ENCODE data around the gene USP9X. TPM values are rescaled to one million over a fixed set of nuclear protein-coding genes. Genes with fewer than 3 reads are reported as not detected.
A peak's percentile ranks its signal among the peaks of the same experiment; 100 is the strongest.
"Not testable (repeated sequence)": the region's sequence is repeated elsewhere in the genome, so short reads cannot be mapped to it uniquely, and the experiment has no call there.

Gene USP9X
- total and polyA plus RNA-seq, 9 donors, result 33.5 to 60.8 (median 44.1) TPM

GRCh38 chrX:41144873-41145272 lies 59.6 kb downstream of the USP9X start:
- H3K27me3 ChIP-seq (ENCODE audit: control insufficient read depth, insufficient read depth, low read length), result no peaks in the 10 kb centered on the region
- DNase-seq, result no peak
- H3K27ac ChIP-seq (ENCODE audit: low read length), result no peak overlapping the region
- no peak overlapping the region for H3K4me3 ChIP-seq (ENCODE audit: low read length)
- H3K9me3 ChIP-seq (replicated peaks; ENCODE audit: control insufficient read depth, low read depth, low read length), result no peaks in the 10 kb centered on the region
- no peaks in the 10 kb centered on the region for H3K4me1 ChIP-seq (ENCODE audit: control insufficient read depth, insufficient read depth, low read length)
- WGBS (ENCODE audit: insufficient coverage), result no CpG with 5 or more reads among the region's 2 CpGs
- H3K36me3 ChIP-seq (ENCODE audit: control insufficient read depth, insufficient read depth, low read length), result peaks cover 9% of the 10 kb centered on the region

GRCh38 chrX:41145920-41146608 lies 60.8 kb downstream of the USP9X start:
- WGBS (ENCODE audit: insufficient coverage), result no CpG with 5 or more reads among the region's 2 CpGs
- peak; percentile 8 for DNase-seq
- Histone ChIP-seq H3K27me3 (ENCODE audit: control insufficient read depth, insufficient read depth, low read length) (no peaks in the 10 kb centered on the region), H3K4me3 (ENCODE audit: low read length) (no peak overlapping the region), H3K27ac (ENCODE audit: low read length) (no peak overlapping the region), H3K9me3 (replicated peaks; ENCODE audit: control insufficient read depth, low read depth, low read length) (no peaks in the 10 kb centered on the region), H3K36me3 (ENCODE audit: control insufficient read depth, insufficient read depth, low read length) (peaks cover 12% of the 10 kb centered on the region), H3K4me1 (ENCODE audit: control insufficient read depth, insufficient read depth, low read length) (no peaks in the 10 kb centered on the region)

GRCh38 chrX:41148553-41148952 lies 63.3 kb downstream of the USP9X start:
- H3K9me3 ChIP-seq (replicated peaks; ENCODE audit: control insufficient read depth, low read depth, low read length), result no peaks in the 10 kb centered on the region
- no peak overlapping the region for H3K4me3 ChIP-seq (ENCODE audit: low read length)
- H3K4me1 ChIP-seq (ENCODE audit: control insufficient read depth, insufficient read depth, low read length), result no peaks in the 10 kb centered on the region
- 100% methylated on average over 1 of the region's 4 CpGs for WGBS (ENCODE audit: insufficient coverage)
- peaks cover 8% of the 10 kb centered on the region for H3K36me3 ChIP-seq (ENCODE audit: control insufficient read depth, insufficient read depth, low read length)
- peaks cover 2% of the 10 kb centered on the region for H3K27me3 ChIP-seq (ENCODE audit: control insufficient read depth, insufficient read depth, low read length)
- no peak for DNase-seq
- H3K27ac ChIP-seq (ENCODE audit: low read length), result no peak overlapping the region

GRCh38 chrX:41150043-41150442 lies 64.8 kb downstream of the USP9X start:
- DNase-seq, result no peak
- H3K36me3 ChIP-seq (ENCODE audit: control insufficient read depth, insufficient read depth, low read length), result peaks cover 8% of the 10 kb centered on the region
- no peak overlapping the region for H3K27ac ChIP-seq (ENCODE audit: low read length)

GRCh38 chrX:41151726-41152125 lies 66.5 kb downstream of the USP9X start:
- not testable (repeated sequence) for H3K27ac ChIP-seq (ENCODE audit: low read length); H3K9me3 ChIP-seq (replicated peaks; ENCODE audit: control insufficient read depth, low read depth, low read length); H3K27me3 ChIP-seq (ENCODE audit: control insufficient read depth, insufficient read depth, low read length); H3K4me3 ChIP-seq (ENCODE audit: low read length); H3K4me1 ChIP-seq (ENCODE audit: control insufficient read depth, insufficient read depth, low read length); DNase-seq
- peaks cover 14% of the 10 kb centered on the region for H3K36me3 ChIP-seq (ENCODE audit: control insufficient read depth, insufficient read depth, low read length)
- WGBS (ENCODE audit: insufficient coverage), result 94% methylated on average over 5 of the region's 12 CpGs

More at GRCh38 chrX:41150043-41150442, 64.8 kb downstream of the USP9X start:
- peaks cover 2% of the 10 kb centered on the region for H3K27me3 ChIP-seq (ENCODE audit: control insufficient read depth, insufficient read depth, low read length)
- H3K9me3 ChIP-seq (replicated peaks; ENCODE audit: control insufficient read depth, low read depth, low read length), result no peaks in the 10 kb centered on the region
- H3K4me3 ChIP-seq (ENCODE audit: low read length), result no peak overlapping the region
- no peaks in the 10 kb centered on the region for H3K4me1 ChIP-seq (ENCODE audit: control insufficient read depth, insufficient read depth, low read length)
- no CpG with 5 or more reads among the region's 7 CpGs for WGBS (ENCODE audit: insufficient coverage)

GRCh38 chrX:41152221-41152620 lies 67.0 kb downstream of the USP9X start:
- Histone ChIP-seq H3K9me3 (replicated peaks; ENCODE audit: control insufficient read depth, low read depth, low read length) (no peaks in the 10 kb centered on the region), H3K4me3 (ENCODE audit: low read length) (no peak overlapping the region), H3K4me1 (ENCODE audit: control insufficient read depth, insufficient read depth, low read length) (no peaks in the 10 kb centered on the region), H3K36me3 (ENCODE audit: control insufficient read depth, insufficient read depth, low read length) (peaks cover 14% of the 10 kb centered on the region), H3K27ac (ENCODE audit: low read length) (no peak overlapping the region), H3K27me3 (ENCODE audit: control insufficient read depth, insufficient read depth, low read length) (peaks cover 5% of the 10 kb centered on the region)
- WGBS (ENCODE audit: insufficient coverage), result no CpG with 5 or more reads among the region's 4 CpGs
- DNase-seq, result no peak

GRCh38 chrX:41153448-41153847 lies 68.2 kb downstream of the USP9X start:
- Histone ChIP-seq H3K36me3 (ENCODE audit: control insufficient read depth, insufficient read depth, low read length) (peaks cover 18% of the 10 kb centered on the region), H3K9me3 (replicated peaks; ENCODE audit: control insufficient read depth, low read depth, low read length) (no peaks in the 10 kb centered on the region), H3K27me3 (ENCODE audit: control insufficient read depth, insufficient read depth, low read length) (peaks cover 9% of the 10 kb centered on the region), H3K4me1 (ENCODE audit: control insufficient read depth, insufficient read depth, low read length) (no peaks in the 10 kb centered on the region), H3K27ac (ENCODE audit: low read length) (no peak overlapping the region), H3K4me3 (ENCODE audit: low read length) (no peak overlapping the region)
- no peak for DNase-seq
- no CpG with 5 or more reads among the region's 2 CpGs for WGBS (ENCODE audit: insufficient coverage)

- no CpG with 5 or more reads among the region's 2 CpGs for WGBS (ENCODE audit: insufficient coverage)
- Histone ChIP-seq H3K27me3 (ENCODE audit: control insufficient read depth, insufficient read depth, low read length) (peaks cover 12% of the 10 kb centered on the region), H3K36me3 (ENCODE audit: control insufficient read depth, insufficient read depth, low read length) (peaks cover 20% of the 10 kb centered on the region), H3K27ac (ENCODE audit: low read length) (no peak overlapping the region), H3K4me3 (ENCODE audit: low read length) (no peak overlapping the region), H3K9me3 (replicated peaks; ENCODE audit: control insufficient read depth, low read depth, low read length) (no peaks in the 10 kb centered on the region), H3K4me1 (ENCODE audit: control insufficient read depth, insufficient read depth, low read length) (no peaks in the 10 kb centered on the region)
- DNase-seq, result no peak
These were observed 68.7 kb downstream of the USP9X start for GRCh38 chrX:41153957-41154356.

- no CpG with 5 or more reads among the region's 4 CpGs for WGBS (ENCODE audit: insufficient coverage)
- Histone ChIP-seq H3K36me3 (ENCODE audit: control insufficient read depth, insufficient read depth, low read length) (peaks cover 16% of the 10 kb centered on the region), H3K9me3 (replicated peaks; ENCODE audit: control insufficient read depth, low read depth, low read length) (no peaks in the 10 kb centered on the region), H3K27ac (ENCODE audit: low read length) (no peak overlapping the region), H3K4me3 (ENCODE audit: low read length) (no peak overlapping the region), H3K4me1 (ENCODE audit: control insufficient read depth, insufficient read depth, low read length) (no peaks in the 10 kb centered on the region), H3K27me3 (ENCODE audit: control insufficient read depth, insufficient read depth, low read length) (peaks cover 4% of the 10 kb centered on the region)
- peak; percentile 36 for DNase-seq
These were observed 79.2 kb downstream of the USP9X start for GRCh38 chrX:41164449-41164848.

- Histone ChIP-seq H3K36me3 (ENCODE audit: control insufficient read depth, insufficient read depth, low read length) (peaks cover 22% of the 10 kb centered on the region), H3K4me1 (ENCODE audit: control insufficient read depth, insufficient read depth, low read length) (no peaks in the 10 kb centered on the region), H3K9me3 (replicated peaks; ENCODE audit: control insufficient read depth, low read depth, low read length) (no peaks in the 10 kb centered on the region), H3K4me3 (ENCODE audit: low read length) (no peak overlapping the region), H3K27ac (ENCODE audit: low read length) (no peak overlapping the region), H3K27me3 (ENCODE audit: control insufficient read depth, insufficient read depth, low read length) (no peaks in the 10 kb centered on the region)
- 70% methylated on average over 1 of the region's 4 CpGs for WGBS (ENCODE audit: insufficient coverage)
- DNase-seq, result no peak
These were observed 82.6 kb downstream of the USP9X start for GRCh38 chrX:41167888-41168287.

- Histone ChIP-seq H3K4me3 (ENCODE audit: low read length) (no peak overlapping the region), H3K27ac (ENCODE audit: low read length) (no peak overlapping the region), H3K27me3 (ENCODE audit: control insufficient read depth, insufficient read depth, low read length) (no peaks in the 10 kb centered on the region), H3K4me1 (ENCODE audit: control insufficient read depth, insufficient read depth, low read length) (no peaks in the 10 kb centered on the region), H3K9me3 (replicated peaks; ENCODE audit: control insufficient read depth, low read depth, low read length) (no peaks in the 10 kb centered on the region), H3K36me3 (ENCODE audit: control insufficient read depth, insufficient read depth, low read length) (peaks cover 13% of the 10 kb centered on the region)
- no peak for DNase-seq
These were observed 91.0 kb downstream of the USP9X start for GRCh38 chrX:41176263-41176662.

Measured in muscle of leg (tissue), 11 donors.